Measurements from ENCODE around the gene SYNE2. TPM values are rescaled to one million over a fixed set of nuclear protein-coding genes. Genes with fewer than 3 reads are reported as not detected.

SYNE2 gene
- total and polyA plus RNA-seq, 2 donors (not counting 1 experiment from before 2014, with no cell fraction given): 3.1 to 15.4 TPM

- no peak for TF ChIP-seq CTCF (conservative IDR thresholded peaks at IDR 0.05 in 1 of 2, IDR thresholded peaks at IDR 0.05 in 1 of 2; ENCODE audit: low read depth in 1 of 2, low read length in 2 of 2)
- no peak for TF ChIP-seq EZH2 (IDR thresholded peaks at IDR 0.05; ENCODE audit: low read length, missing control alignments)
- no peak overlapping the region for H3K9ac ChIP-seq (ENCODE audit: insufficient read depth, low read length)
- no peak overlapping the region for H3K27ac ChIP-seq (ENCODE audit: insufficient read depth, low read length)
Measured at GRCh38 chr14:64201921-64202545, 349.2 kb downstream of the SYNE2 start.

GRCh38 chr14:64202716-64203115 is 349.9 kb downstream of the SYNE2 start:
- no peaks in the 10 kb centered on the region for H3K79me2 ChIP-seq (ENCODE audit: control insufficient read depth, insufficient read depth, low read length)
- H2AFZ ChIP-seq (ENCODE audit: low read length): no peak overlapping the region
- H3K9me3 ChIP-seq (ENCODE audit: control insufficient read depth, insufficient read depth, low read depth, low read length): no peaks in the 10 kb centered on the region
- DNase-seq (ENCODE audit: low read depth in 2 of 2): no peak
- H3K27me3 ChIP-seq (ENCODE audit: control insufficient read depth, insufficient read depth, low read length): no peaks in the 10 kb centered on the region
- no peaks in the 10 kb centered on the region for H3K36me3 ChIP-seq (ENCODE audit: control insufficient read depth, insufficient read depth, low read length)
- H3K4me2 ChIP-seq (ENCODE audit: extremely low read depth, insufficient read depth, low read length): no peak overlapping the region
- no peaks in the 10 kb centered on the region for H4K20me1 ChIP-seq (ENCODE audit: control insufficient read depth, extremely low read depth, insufficient read depth, low read length)
- TF ChIP-seq EZH2 (IDR thresholded peaks at IDR 0.05; ENCODE audit: low read length, missing control alignments) (no peak), CTCF (conservative IDR thresholded peaks at IDR 0.05 in 1 of 2, IDR thresholded peaks at IDR 0.05 in 1 of 2; ENCODE audit: low read depth in 1 of 2, low read length in 2 of 2) (no peak)
- no peak overlapping the region for H3K9ac ChIP-seq (ENCODE audit: insufficient read depth, low read length)
- no peak overlapping the region for H3K4me3 ChIP-seq (replicated peaks in 1 of 4; ENCODE audit: control extremely low read depth in 1 of 4, insufficient read depth in 1 of 4, low read depth in 3 of 4, low read length in 4 of 4)
- H3K27ac ChIP-seq (ENCODE audit: insufficient read depth, low read length): no peak overlapping the region
- no peaks in the 10 kb centered on the region for H3K4me1 ChIP-seq (ENCODE audit: control insufficient read depth, extremely low read depth, insufficient read depth, low read length)

More at GRCh38 chr14:64201921-64202545, 349.2 kb downstream of the SYNE2 start:
- H3K4me2 ChIP-seq (ENCODE audit: extremely low read depth, insufficient read depth, low read length): no peak overlapping the region
- H3K9me3 ChIP-seq (ENCODE audit: control insufficient read depth, insufficient read depth, low read depth, low read length): no peaks in the 10 kb centered on the region
- no peak for DNase-seq (ENCODE audit: low read depth in 2 of 2)
- no peaks in the 10 kb centered on the region for H3K4me1 ChIP-seq (ENCODE audit: control insufficient read depth, extremely low read depth, insufficient read depth, low read length)
- no peaks in the 10 kb centered on the region for H3K27me3 ChIP-seq (ENCODE audit: control insufficient read depth, insufficient read depth, low read length)
- no peaks in the 10 kb centered on the region for H3K36me3 ChIP-seq (ENCODE audit: control insufficient read depth, insufficient read depth, low read length)
- H3K4me3 ChIP-seq (replicated peaks in 1 of 4; ENCODE audit: control extremely low read depth in 1 of 4, insufficient read depth in 1 of 4, low read depth in 3 of 4, low read length in 4 of 4): no peak overlapping the region
- no peaks in the 10 kb centered on the region for H3K79me2 ChIP-seq (ENCODE audit: control insufficient read depth, insufficient read depth, low read length)
- no peaks in the 10 kb centered on the region for H4K20me1 ChIP-seq (ENCODE audit: control insufficient read depth, extremely low read depth, insufficient read depth, low read length)
- H2AFZ ChIP-seq (ENCODE audit: low read length): no peak overlapping the region

- no peak overlapping the region for H3K4me3 ChIP-seq (replicated peaks in 1 of 4; ENCODE audit: control extremely low read depth in 1 of 4, insufficient read depth in 1 of 4, low read depth in 3 of 4, low read length in 4 of 4)
- no peak overlapping the region for H3K9ac ChIP-seq (ENCODE audit: insufficient read depth, low read length)
- no peak overlapping the region for H2AFZ ChIP-seq (ENCODE audit: low read length)
- no peaks in the 10 kb centered on the region for H3K36me3 ChIP-seq (ENCODE audit: control insufficient read depth, insufficient read depth, low read length)
- TF ChIP-seq CTCF (conservative IDR thresholded peaks at IDR 0.05 in 1 of 2, IDR thresholded peaks at IDR 0.05 in 1 of 2; ENCODE audit: low read depth in 1 of 2, low read length in 2 of 2): no peak
- TF ChIP-seq EZH2 (IDR thresholded peaks at IDR 0.05; ENCODE audit: low read length, missing control alignments): no peak
- H3K27me3 ChIP-seq (ENCODE audit: control insufficient read depth, insufficient read depth, low read length): no peaks in the 10 kb centered on the region
- no peaks in the 10 kb centered on the region for H4K20me1 ChIP-seq (ENCODE audit: control insufficient read depth, extremely low read depth, insufficient read depth, low read length)
- H3K27ac ChIP-seq (ENCODE audit: insufficient read depth, low read length): no peak overlapping the region
- DNase-seq (ENCODE audit: low read depth in 2 of 2): no peak
- H3K4me2 ChIP-seq (ENCODE audit: extremely low read depth, insufficient read depth, low read length): no peak overlapping the region
- no peaks in the 10 kb centered on the region for H3K4me1 ChIP-seq (ENCODE audit: control insufficient read depth, extremely low read depth, insufficient read depth, low read length)
- H3K9me3 ChIP-seq (ENCODE audit: control insufficient read depth, insufficient read depth, low read depth, low read length): no peaks in the 10 kb centered on the region
- H3K79me2 ChIP-seq (ENCODE audit: control insufficient read depth, insufficient read depth, low read length): no peaks in the 10 kb centered on the region
Measured at GRCh38 chr14:64203366-64204006, 350.7 kb downstream of the SYNE2 start.

All from fibroblast of lung (primary cell).